ENCODE measurements around the gene APOH.

Gene APOH

GRCh38 chr17:66235377-66235994, 6.3 kb upstream of the APOH start:
- DNase-seq (ENCODE audit: low read depth in 2 of 2) = no peak

GRCh38 chr17:66234611-66235010, 5.4 kb upstream of the APOH start:
- DNase-seq (ENCODE audit: low read depth in 2 of 2) = no peak

DNA sequence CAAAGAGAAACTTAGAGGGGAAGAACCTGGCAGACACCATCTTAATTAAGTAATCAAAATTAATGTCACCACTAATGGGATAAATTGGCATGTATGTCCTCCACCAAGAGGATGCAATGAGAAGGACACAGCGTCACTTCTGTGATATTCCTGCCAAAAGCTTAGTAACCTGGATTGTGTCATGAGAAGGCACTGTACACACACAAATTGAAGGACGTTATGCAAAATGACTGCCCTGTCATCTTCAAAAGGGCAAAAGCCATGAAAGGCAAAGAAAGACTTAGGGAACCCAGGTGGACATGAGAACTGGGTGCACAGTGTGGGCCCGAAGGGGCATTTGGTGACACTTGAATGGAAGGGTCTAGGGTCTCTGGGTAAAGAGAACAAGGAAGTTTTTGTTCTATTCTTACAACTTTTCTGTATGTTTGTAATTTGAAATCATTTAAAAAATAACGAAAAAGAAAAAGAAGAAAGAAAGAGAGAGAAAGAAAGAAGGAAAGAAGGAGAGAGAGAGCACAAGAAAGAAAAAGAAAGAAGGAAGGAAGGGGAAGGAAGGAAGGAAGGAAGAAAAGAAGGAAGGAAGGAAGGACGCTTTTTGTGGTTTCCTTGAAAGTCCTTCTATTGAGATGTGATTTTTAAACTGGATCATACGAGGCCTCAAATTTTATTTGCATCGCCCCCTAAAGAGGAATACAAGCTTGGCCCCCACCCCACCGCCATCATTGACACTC, 4.0 kb upstream of the APOH start:
- DNase-seq (ENCODE audit: low read depth in 2 of 2) = no peak

DNA sequence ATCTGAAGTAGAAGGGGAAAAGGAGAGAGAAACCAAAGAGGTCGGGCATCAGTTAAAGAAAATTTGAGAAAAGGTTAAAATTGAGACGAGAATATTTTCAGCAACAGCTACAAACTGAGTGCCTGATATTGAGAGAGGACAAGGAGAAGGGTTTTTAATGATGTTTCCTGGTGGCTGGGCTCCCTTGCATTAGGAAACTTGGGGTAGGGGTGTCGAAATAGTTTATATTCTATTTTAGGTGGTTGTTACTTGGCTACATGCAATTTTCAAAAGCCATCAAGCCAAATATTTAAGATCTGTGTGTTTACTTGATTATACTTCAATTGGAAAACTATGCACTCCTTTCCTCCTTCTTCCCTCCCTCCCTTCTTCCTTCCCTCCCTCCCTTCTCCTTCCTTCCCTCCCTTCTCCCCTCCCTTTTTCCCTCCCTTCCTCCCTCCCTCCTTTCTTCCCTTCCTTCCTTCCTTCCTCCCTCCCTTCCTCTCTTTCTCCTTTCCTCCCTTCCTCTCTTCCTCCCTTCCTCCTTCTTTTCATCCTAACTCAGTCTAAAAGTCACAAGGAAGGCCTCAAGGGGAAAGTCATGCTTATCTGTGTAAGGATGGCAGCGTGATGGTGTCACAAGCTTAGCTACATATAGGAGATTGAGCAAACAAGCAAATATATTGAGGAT, 1.8 kb upstream of the APOH start:
- DNase-seq (ENCODE audit: low read depth in 2 of 2) = no peak

DNA sequence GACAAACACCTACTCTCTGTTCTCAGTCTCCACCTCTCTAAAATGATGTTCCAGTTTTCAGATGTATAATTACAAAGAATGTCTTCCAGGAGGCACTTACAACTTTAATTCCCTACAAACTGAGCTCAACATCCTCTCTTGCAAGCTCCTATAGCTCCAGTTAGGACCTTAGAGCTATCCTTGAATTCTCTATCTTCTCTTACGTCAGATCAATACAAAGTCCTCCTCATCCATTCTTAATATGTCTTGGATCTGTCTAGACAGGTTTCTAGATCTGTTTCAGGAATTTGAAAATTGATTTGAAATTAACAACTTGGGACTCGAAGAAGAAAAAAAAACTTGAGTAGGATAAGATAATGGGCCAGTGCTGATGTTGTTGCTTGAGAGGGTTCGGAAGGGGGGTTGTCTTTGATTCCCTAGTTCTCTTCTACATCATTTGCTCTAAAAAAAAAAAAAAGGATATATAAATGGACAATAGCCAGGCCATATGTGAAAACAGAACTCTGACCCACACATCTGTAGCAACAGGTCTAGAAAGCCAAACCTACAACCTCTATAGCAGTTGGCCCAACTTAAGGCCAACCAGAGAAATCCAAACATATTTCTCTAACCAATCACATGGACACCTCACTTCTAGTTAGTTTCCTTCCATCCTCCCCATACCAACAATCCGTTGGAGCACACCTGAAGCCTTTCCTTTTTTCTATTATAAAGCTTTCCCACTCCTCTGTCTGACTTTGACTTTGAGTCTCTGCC, 746 bp upstream of the APOH start:
- no peak for DNase-seq (ENCODE audit: low read depth in 2 of 2)

DNA sequence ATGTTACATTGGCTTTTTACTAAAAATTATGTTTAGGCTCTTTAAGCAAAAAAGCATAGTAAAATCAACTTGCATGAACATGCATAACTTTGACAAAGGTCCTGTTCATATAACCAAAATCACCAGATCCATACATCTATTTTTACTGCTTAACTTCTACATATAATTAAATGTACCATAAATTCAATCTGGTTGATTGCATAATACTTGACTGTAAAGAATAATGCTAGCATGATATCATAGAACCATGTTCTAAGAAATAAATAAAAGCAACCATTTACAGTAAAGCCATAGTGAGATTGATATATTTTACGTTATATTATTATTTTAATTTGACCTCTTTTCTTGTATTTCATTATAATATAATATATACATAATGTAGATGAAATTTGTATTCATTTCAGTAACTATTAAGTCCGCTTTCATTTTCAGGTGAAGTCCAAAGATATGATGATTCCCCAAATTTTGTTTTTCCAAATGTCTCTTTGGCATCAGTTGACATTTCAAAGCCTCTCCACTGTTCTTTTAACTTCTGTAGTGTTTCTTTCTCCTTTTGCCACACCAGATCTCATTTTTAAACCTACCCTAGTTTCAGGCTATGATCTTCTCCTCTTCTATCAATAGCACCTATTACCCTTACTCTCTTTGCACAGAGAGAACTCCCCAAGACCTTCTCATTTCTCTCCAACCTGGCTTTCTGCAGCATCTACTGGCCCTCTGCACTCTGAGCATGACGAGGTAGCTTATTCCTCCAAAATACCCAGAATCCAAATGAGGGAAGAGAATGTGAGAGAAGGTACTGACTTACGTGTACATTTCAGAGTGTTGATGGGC, 1.8 kb downstream of the APOH start:
- no peak for DNase-seq (ENCODE audit: low read depth in 2 of 2)

DNA sequence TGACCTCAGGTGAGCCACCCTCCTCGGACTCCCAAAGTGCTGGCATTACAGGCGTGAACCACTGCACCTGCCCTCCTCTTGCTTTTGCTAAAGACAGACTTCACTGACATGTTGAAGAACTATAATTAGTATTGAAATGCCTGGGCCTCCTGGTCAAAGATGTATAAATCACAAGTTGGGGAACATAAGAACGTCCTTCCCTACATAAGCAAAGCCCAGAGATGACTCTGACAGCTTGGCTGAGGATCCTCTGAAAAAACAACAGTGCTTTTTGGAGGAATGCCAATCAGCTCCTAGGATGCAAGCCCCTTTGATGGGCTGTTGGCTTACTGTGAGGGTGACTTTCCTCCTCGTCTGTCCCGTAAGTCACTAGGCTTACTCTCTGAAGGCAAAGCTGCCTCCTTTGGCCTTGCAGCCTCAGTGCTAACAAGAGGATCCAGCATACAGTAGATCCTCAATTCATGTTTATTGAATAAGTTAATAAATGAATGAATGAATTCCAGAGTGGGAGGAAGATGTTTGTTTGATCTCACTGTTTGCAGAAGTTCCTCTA, 6.3 kb downstream of the APOH start:
- no peak for DNase-seq (ENCODE audit: low read depth in 2 of 2)

DNA sequence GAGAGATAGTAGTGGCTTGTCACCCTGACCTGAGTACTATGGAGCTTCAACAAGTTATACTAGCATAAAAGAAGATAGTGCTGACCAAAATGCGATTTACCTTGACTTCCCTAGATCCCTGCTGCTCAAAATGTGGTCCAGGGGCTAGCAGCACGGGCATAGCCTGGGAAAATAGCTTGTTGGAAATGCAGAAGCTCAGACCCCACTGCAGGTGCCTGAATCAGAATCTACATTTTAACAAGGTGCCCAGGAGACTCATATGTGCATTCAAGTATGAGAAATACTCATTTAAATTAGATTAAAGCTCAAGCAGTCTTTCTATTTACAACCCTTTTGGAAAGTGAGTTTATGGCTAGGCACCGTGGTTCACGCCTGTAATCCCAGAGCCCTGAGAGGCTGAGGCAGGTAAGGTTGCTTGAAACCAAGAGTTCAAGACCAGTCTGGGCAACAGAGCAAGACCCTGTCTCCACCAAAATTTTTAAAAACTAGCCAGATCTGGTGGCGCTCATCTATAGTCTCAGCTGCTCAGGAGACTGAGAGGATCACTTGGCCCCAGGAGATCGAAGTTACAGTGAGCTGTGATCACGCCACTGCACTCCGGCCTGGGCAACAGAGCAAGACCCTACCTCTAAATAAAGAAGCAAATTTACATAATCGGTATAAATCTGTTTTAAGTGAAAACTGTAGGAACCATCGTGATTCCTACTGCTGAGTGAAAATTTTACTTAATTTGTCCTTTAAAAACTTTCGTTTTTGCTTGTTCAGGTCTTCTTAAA, 7.3 kb downstream of the APOH start:
- no peak for DNase-seq (ENCODE audit: low read depth in 2 of 2)

- DNase-seq (ENCODE audit: low read depth in 2 of 2) = no peak
Measured at GRCh38 chr17:66221343-66221742, 7.9 kb downstream of the APOH start.

- DNase-seq (ENCODE audit: low read depth in 2 of 2) = no peak
Measured at GRCh38 chr17:66220079-66220835, 9.0 kb downstream of the APOH start.

GRCh38 chr17:66215529-66215911, 13.7 kb downstream of the APOH start:
- DNase-seq (ENCODE audit: low read depth in 2 of 2) = no peak

DNA sequence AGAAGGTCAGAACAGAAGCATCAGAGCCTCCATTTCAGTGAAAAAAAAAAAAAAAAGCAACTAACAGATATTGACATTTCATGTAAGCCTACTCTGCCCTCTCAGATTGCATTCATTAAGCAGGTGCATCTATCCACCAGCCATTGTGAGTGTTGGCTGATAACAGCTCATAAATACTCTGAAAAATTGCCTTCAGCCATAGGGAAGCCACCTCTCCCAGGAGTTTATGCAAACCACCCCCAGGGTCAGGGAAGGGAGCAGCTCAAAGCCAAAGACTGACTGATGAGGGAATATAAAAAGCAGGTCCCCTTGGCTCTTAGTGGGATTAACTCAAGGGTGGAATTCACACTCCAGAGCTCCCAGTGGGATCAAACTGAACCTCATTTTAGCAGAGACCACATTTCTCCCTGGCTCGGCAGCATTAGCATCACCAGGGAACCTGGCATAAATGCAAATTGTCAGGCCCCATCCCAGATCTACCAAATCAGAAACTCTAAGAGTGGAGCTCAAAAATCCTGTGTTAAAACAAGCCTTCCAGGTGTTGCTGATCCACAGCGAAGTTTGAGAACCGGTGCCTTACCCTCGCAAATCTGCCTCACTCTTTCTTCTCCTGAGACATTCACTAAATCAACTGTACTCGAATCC, 14.2 kb downstream of the APOH start:
- DNase-seq (ENCODE audit: low read depth in 2 of 2) = no peak

DNA sequence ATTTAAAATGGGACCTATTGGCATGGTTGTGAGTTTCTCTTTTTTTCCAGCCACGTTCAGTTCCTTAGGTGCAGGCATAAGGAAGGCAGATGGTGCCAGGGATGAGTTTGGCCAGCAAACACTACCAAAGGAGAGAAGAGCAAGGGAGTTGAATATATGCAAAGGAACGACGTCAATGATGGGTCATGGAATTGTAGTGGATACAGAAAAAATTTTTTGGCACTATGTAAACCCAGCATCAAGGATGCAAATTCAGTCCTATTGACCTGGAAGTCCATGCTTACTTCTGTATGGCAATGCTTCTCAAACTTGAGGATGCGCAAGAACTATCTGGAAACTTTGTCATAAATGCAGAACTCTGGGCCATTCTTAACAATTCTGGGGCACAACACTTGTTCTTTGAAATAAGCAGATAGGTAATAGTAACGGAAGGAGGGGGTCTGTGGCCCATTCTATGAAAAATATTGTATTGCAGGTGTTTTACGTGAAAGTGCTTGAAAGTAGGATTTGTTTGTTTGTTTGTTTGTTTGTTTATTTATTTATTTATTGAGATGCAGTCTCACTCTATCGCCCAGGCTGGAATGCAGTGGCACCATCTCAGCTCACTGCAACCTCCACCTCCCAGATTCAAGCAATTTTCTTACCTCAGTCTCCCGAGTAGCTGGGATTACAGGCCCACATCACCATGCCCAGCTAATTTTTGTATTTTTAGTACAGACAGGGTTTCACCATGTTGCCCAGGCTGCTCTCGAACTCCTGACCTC, 18.0 kb downstream of the APOH start:
- DNase-seq (ENCODE audit: low read depth in 2 of 2) = no peak

GRCh38 chr17:66210208-66210574, 19.0 kb downstream of the APOH start:
- DNase-seq (ENCODE audit: low read depth in 2 of 2) = no peak

GRCh38 chr17:66207936-66208335, 21.3 kb downstream of the APOH start:
- DNase-seq (ENCODE audit: low read depth in 2 of 2) = no peak

GRCh38 chr17:66203274-66204015, 25.8 kb downstream of the APOH start:
- no peak for DNase-seq (ENCODE audit: low read depth in 2 of 2)

GRCh38 chr17:66200685-66201092, 28.5 kb downstream of the APOH start:
- DNase-seq (ENCODE audit: low read depth in 2 of 2) = peak; percentile 11 to 17

DNA sequence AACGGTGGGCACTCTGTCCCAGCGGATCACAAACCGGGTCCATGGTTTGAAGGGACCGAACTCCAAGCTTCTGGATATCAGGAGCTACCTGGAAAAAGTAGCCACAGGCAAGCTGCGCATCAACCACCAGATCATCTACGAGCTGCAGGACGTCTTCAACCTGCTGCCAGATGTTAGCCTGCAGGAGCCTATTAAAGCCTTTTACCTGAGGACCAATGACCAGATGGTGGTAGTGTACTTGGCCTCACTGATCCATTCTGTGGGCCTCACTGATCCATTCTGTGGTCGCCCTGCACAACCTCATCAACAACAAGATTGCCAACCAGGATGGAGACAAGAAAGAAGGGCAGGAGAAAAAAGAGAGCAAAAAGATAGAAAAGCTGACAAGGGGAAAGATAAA, 31.0 kb downstream of the APOH start:
- DNase-seq (ENCODE audit: low read depth in 2 of 2) = no peak
